Spinal cord (tissue), 10 donors: ENCODE results near the gene XIRP1. TPM values are rescaled to one million over a fixed set of nuclear protein-coding genes. Genes with fewer than 3 reads are reported as not detected.

Experiments used
- DNase-seq, 6 donors: peaks; one replicate each; pipeline versions ENCODE4 v3.0.0 to v3.0.0-alpha.2; 2013 to 2015; ENCODE audit warnings: low spot score in 6 of 6, low read depth in 4 of 6
- H3K27ac ChIP-seq: one replicate; pipeline ENCODE4 v1.5.1; 2013; ENCODE audit warnings: low read depth, low read length, control low read depth
- H3K27me3 ChIP-seq: one replicate; pipeline ENCODE4 v1.6.1; 2013; ENCODE audit warnings: low read length; ENCODE audit not compliant: control insufficient read depth, insufficient read depth
- H3K36me3 ChIP-seq: one replicate; pipeline ENCODE4 v1.6.1; 2013; ENCODE audit warnings: low read length; ENCODE audit not compliant: control insufficient read depth, insufficient read depth
- H3K4me1 ChIP-seq: one replicate; pipeline ENCODE4 v1.6.1; 2013; ENCODE audit warnings: low read length; ENCODE audit not compliant: control insufficient read depth, insufficient read depth
- H3K4me3 ChIP-seq: one replicate; pipeline ENCODE4 v1.5.1; 2013; ENCODE audit warnings: low read depth, low read length, control low read depth
- H3K9me3 ChIP-seq: one replicate; pipeline ENCODE4 v1.6.1; 2013; ENCODE audit warnings: low read length; ENCODE audit not compliant: control insufficient read depth, insufficient read depth
- WGBS: methylation state at CpG from one replicate; pipeline ENCODE4 v1.1.5; 2013; ENCODE audit warnings: missing lambda C conversion rate; ENCODE audit not compliant: insufficient coverage; 5-methylcytosine and 5-hydroxymethylcytosine counted together
- polyA plus RNA-seq, 2 donors: library from polyadenylated mRNA; unstranded; fragments of 120-200 nt; gene quantifications; one replicate each; pipeline ENCODE4 v1.2.1, GENCODE V29; 2013; ENCODE audit not compliant: insufficient read length in 2 of 2
- total RNA-seq, 2 donors: library from RNA; depleted of rRNA in 1 of 2; stranded (reverse); fragments of 120-200 nt in 1 of 2; fragments of >200 nt in 1 of 2; gene quantifications; one replicate each; pipeline versions ENCODE4 v1.2.3 to v1.2.4, GENCODE V29; 2013 to 2014
- donor health status: healthy.

XIRP1 gene
- total and polyA plus RNA-seq, 4 donors, result 0.20 to 1.6 (median 0.89) TPM

GRCh38 chr3:39187372-39188155, 4.8 kb downstream of the XIRP1 start:
- no peak overlapping the region for H3K4me3 ChIP-seq
- H3K9me3 ChIP-seq, result no peaks in the 10 kb centered on the region
- no peak for DNase-seq
- H3K27ac ChIP-seq, result no peak overlapping the region
- no peaks in the 10 kb centered on the region for H3K27me3 ChIP-seq
- peaks cover 8% of the 10 kb centered on the region for H3K36me3 ChIP-seq
- WGBS, result 92% methylated on average over 23 of the region's 23 CpGs
- peaks cover 33% of the 10 kb centered on the region for H3K4me1 ChIP-seq

DNA sequence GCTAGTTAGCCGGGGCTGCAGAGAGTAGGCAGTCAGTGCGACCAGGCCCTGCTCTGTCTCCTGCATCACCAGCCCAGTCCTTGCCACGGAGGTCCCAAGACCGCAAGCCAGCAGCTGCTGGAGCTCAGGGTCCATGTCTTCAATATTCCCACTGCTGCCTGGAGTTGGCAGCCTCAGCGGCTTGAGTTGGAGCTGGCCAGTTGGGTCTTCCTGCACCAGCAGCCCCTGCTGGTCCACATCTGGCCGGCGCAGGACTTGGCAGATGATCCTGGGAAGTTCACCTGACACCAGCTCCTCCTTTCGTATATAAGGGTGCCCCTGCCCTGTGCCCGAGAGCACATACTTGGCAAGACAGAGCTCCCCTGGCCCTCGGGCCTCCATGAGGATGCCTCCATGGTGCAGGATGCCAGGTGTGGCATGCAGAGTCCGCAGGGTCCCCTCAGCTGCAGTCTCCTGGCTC, 5.7 kb downstream of the XIRP1 start:
- Histone ChIP-seq H3K4me3 (no peak overlapping the region), H3K36me3 (peaks cover 8% of the 10 kb centered on the region), H3K27me3 (no peaks in the 10 kb centered on the region), H3K4me1 (peaks cover 33% of the 10 kb centered on the region), H3K27ac (no peak overlapping the region), H3K9me3 (no peaks in the 10 kb centered on the region)
- 89% methylated on average over 11 of the region's 11 CpGs for WGBS
- no peak for DNase-seq

GRCh38 chr3:39185959-39186691, 6.3 kb downstream of the XIRP1 start:
- H3K36me3 ChIP-seq, result peaks cover 8% of the 10 kb centered on the region
- peaks cover 36% of the 10 kb centered on the region for H3K4me1 ChIP-seq
- H3K4me3 ChIP-seq, result no peak overlapping the region
- no peak for DNase-seq
- no peak overlapping the region for H3K27ac ChIP-seq
- WGBS, result 86% methylated on average over 13 of the region's 14 CpGs
- no peaks in the 10 kb centered on the region for H3K27me3 ChIP-seq
- H3K9me3 ChIP-seq, result no peaks in the 10 kb centered on the region

DNA sequence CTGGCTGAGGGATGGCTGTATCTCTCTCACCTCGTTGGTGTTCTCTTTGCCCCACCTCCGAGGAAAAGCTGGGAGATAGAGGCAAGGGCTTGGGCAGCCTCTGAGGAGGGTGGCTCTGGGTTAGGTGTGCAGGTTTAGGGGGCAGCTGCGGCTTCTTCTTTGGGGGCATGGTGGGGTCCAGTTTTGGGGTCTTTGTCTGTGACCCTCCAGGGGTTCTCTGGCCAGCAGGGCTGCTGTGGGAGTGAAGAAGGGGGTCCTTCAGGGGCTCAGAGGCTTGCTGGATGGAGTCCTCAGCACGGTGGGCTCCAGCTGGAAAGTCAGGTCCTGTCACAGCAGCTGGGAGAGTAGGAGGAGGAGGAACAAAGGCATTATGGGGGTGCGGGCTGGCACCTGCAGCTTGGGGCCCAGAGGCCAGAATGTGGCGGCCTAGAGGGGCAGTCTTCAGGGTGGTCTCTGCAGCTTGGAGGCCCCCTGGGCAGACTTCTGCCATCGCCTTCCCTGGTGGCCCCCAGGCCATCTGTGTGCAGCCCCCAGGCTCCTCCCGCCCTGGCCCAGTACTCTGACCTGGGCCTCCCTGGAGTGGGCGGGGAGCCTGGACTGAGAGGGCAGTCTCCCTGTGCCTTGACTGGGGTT, 7.0 kb downstream of the XIRP1 start:
- no peak for DNase-seq
- Histone ChIP-seq H3K4me1 (peaks cover 38% of the 10 kb centered on the region), H3K27me3 (no peaks in the 10 kb centered on the region), H3K9me3 (no peaks in the 10 kb centered on the region), H3K36me3 (peaks cover 8% of the 10 kb centered on the region), H3K4me3 (no peak overlapping the region), H3K27ac (no peak overlapping the region)
- 91% methylated on average over 9 of the region's 9 CpGs for WGBS

DNA sequence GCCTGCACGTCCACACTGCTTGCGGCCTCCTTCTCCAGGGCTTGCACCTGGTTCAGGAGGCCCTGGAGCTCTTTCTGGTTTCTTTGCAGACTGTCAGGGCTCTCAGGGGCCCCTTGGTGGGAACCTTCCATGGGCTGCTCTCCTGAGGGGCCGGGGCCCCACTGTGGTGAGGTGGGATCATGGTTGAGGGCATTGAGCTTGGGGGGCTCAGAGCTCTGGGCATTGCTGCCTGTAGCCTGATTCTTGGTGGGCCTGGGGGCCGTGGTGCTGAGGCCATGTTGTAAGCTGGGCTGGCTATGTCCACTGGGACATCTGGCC, 7.5 kb downstream of the XIRP1 start:
- WGBS, result 91% methylated on average over 4 of the region's 4 CpGs
- peaks cover 8% of the 10 kb centered on the region for H3K36me3 ChIP-seq
- H3K4me3 ChIP-seq, result no peak overlapping the region
- H3K4me1 ChIP-seq, result peaks cover 38% of the 10 kb centered on the region
- H3K27ac ChIP-seq, result no peak overlapping the region
- no peaks in the 10 kb centered on the region for H3K27me3 ChIP-seq
- DNase-seq, result no peak
- no peaks in the 10 kb centered on the region for H3K9me3 ChIP-seq

GRCh38 chr3:39184081-39184967, 8.1 kb downstream of the XIRP1 start:
- WGBS, result 92% methylated on average over 11 of the region's 12 CpGs
- Histone ChIP-seq H3K4me1 (peaks cover 33% of the 10 kb centered on the region), H3K4me3 (no peak overlapping the region), H3K27ac (peak overlapping the region; percentile 29), H3K9me3 (no peaks in the 10 kb centered on the region), H3K27me3 (no peaks in the 10 kb centered on the region), H3K36me3 (peaks cover 8% of the 10 kb centered on the region)
- no peak for DNase-seq

- peak in 2 of 6 donors; percentile 45 to 67 for DNase-seq
- Histone ChIP-seq H3K27me3 (no peaks in the 10 kb centered on the region), H3K36me3 (peaks cover 8% of the 10 kb centered on the region), H3K4me1 (peaks cover 39% of the 10 kb centered on the region), H3K27ac (peak overlapping the region; percentile 57), H3K4me3 (no peak overlapping the region), H3K9me3 (no peaks in the 10 kb centered on the region)
- 73% methylated on average over 8 of the region's 12 CpGs for WGBS
Measured at GRCh38 chr3:39183211-39184080, 8.9 kb downstream of the XIRP1 start.

DNA sequence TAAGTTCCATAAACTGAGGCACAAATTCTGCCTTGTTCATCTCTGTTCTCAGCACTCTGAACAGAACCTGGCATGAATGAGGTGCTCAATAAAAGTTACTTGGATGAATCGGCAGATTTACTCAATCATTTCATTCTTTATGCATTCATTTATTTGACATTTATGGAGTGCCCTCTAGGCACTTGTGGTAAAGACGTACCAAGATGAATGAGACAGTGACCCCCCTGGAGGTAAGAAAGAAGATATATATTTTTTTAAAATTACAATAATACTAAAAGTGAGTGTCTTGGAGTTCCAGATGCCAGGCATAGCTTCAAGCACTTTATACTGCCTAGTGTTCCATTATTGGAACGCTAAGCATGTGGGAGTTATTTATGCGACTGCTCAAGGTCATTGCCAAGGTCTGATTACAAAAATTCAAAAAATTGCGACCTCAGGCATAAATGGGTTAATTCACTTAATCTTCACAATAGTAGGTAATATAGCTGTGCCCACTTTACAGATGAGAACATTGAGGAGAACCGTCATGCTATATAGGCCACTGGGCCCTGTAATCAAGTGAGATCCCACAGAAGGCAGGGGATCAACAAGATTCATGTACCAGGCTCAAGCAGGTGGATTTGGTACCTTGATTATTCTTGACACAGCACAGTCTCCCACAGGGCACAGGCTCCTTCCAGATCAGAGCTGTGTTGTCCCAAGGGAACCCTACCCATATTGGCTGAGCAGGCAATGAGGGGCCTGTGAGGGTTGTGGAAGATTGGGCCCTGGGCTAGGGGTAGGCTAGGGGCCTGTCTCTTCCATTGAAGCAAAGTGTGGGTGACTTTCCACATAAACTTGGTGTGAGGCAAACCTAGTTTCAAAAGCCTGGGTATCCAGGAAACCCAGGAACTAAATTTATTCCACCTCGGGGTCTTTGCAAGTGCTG, 10.7 kb downstream of the XIRP1 start:
- WGBS, result 86% methylated on average over 3 of the region's 7 CpGs
- Histone ChIP-seq H3K9me3 (no peaks in the 10 kb centered on the region), H3K27ac (peak overlapping the region; percentile 12), H3K4me1 (peaks cover 49% of the 10 kb centered on the region), H3K36me3 (peaks cover 8% of the 10 kb centered on the region), H3K4me3 (peak overlapping the region; percentile 32), H3K27me3 (no peaks in the 10 kb centered on the region)
- DNase-seq, result peak in 1 of 6 donors; percentile 6
